Suprapubic skin (tissue), 4 donors: ENCODE data around the gene NCK1. TPM values are rescaled to one million over a fixed set of nuclear protein-coding genes. Genes with fewer than 3 reads are reported as not detected.

Experiments used
- DNase-seq, 2 donors: peaks; one replicate each; pipeline ENCODE4 v3.0.0-alpha.2; 2019; ENCODE audit warnings: low spot score in 2 of 2
- H3K27ac ChIP-seq: fragments of 200-600 bp; sonication (generic); one replicate; pipeline ENCODE4 v1.5.1; 2019
- H3K27me3 ChIP-seq: fragments of 200-600 bp; sonication (generic); one replicate; pipeline ENCODE4 v1.5.1; 2019
- H3K36me3 ChIP-seq: fragments of 200-600 bp; sonication (generic); one replicate; pipeline ENCODE4 v1.5.1; 2019
- H3K4me1 ChIP-seq: fragments of 200-600 bp; sonication (generic); one replicate; pipeline ENCODE4 v1.5.1; 2019
- H3K4me3 ChIP-seq: fragments of 200-600 bp; sonication (generic); one replicate; pipeline ENCODE4 v1.5.1; 2019; ENCODE audit warnings: mild to moderate bottlenecking
- H3K9me3 ChIP-seq: fragments of 200-600 bp; sonication (generic); one replicate; pipeline ENCODE4 v1.5.1; 2019
- CTCF ChIP-seq, 2 donors: fragments of 200-600 bp in 1 of 2; fragments of 450-650 bp in 1 of 2; sonication (generic) in 1 of 2; IDR thresholded peaks; one replicate each; pipeline ENCODE4 v1.5.1; 2016 to 2019; ENCODE audit warnings: antibody characterized with exemption in 2 of 2, mild to moderate bottlenecking in 1 of 2, moderate library complexity in 1 of 2
- EP300 ChIP-seq: sonication (generic); formaldehyde crosslinking; IDR thresholded peaks from one replicate; pipeline ENCODE4 v1.6.1; 2017; ENCODE audit warnings: antibody characterized with exemption
- POLR2A ChIP-seq, 2 donors: fragments of 450-650 bp; IDR thresholded peaks; one replicate each; pipeline ENCODE4 v1.6.1; 2017; ENCODE audit warnings: antibody characterized with exemption in 2 of 2, mild to moderate bottlenecking in 2 of 2, moderate library complexity in 2 of 2
- POLR2AphosphoS5 ChIP-seq, 3 donors: sonication (generic); formaldehyde crosslinking; IDR thresholded peaks; one replicate each; pipeline ENCODE4 v1.6.1; 2017; ENCODE audit warnings: antibody characterized with exemption in 3 of 3
- WGBS: methylation state at CpG from one replicate; pipeline ENCODE4 v1.1.5; 2018; 5-methylcytosine and 5-hydroxymethylcytosine counted together
- total RNA-seq, 4 donors: library from RNA; depleted of rRNA; stranded (reverse); fragments of >200 nt; gene quantifications; one replicate each; pipeline ENCODE4 v1.1.0, GENCODE V29; 2016

Gene NCK1
- total RNA-seq, 4 donors from 2014 or later = 38.5 to 46.3 (median 43.7) TPM

- DNase-seq = no peak
- no peak overlapping the region for H3K27ac ChIP-seq
- peaks cover 84% of the 10 kb centered on the region for H3K4me1 ChIP-seq
- no peaks in the 10 kb centered on the region for H3K9me3 ChIP-seq
- no peak for TF ChIP-seq CTCF (IDR thresholded peaks at IDR 0.05)
- no peak for TF ChIP-seq POLR2AphosphoS5 (IDR thresholded peaks at IDR 0.05)
- TF ChIP-seq EP300 = no peak
- TF ChIP-seq POLR2A (IDR thresholded peaks at IDR 0.05) = no peak
- 73% methylated on average over 2 of the region's 2 CpGs for WGBS
- no peaks in the 10 kb centered on the region for H3K36me3 ChIP-seq
- no peaks in the 10 kb centered on the region for H3K27me3 ChIP-seq
- H3K4me3 ChIP-seq = no peak overlapping the region
These were observed 92.2 kb downstream of the NCK1 start for GRCh38 chr3:136954251-136954650.

- 63% methylated on average over 4 of the region's 4 CpGs for WGBS
These were observed 93.2 kb downstream of the NCK1 start for GRCh38 chr3:136954980-136955780.

GRCh38 chr3:136955813-136956212 is 93.8 kb downstream of the NCK1 start:
- no peak for DNase-seq
- no peaks in the 10 kb centered on the region for H3K36me3 ChIP-seq
- peak overlapping the region; percentile 18 for H3K27ac ChIP-seq

More at GRCh38 chr3:136954980-136955780, 93.2 kb downstream of the NCK1 start:
- TF ChIP-seq POLR2AphosphoS5 (IDR thresholded peaks at IDR 0.05) = no peak
- no peak for TF ChIP-seq POLR2A (IDR thresholded peaks at IDR 0.05)
- no peak for TF ChIP-seq CTCF (IDR thresholded peaks at IDR 0.05)
- peak overlapping the region; percentile 18 for H3K27ac ChIP-seq
- H3K27me3 ChIP-seq = no peaks in the 10 kb centered on the region
- H3K9me3 ChIP-seq = no peaks in the 10 kb centered on the region
- no peak for DNase-seq
- peaks cover 76% of the 10 kb centered on the region for H3K4me1 ChIP-seq
- H3K4me3 ChIP-seq = no peak overlapping the region
- H3K36me3 ChIP-seq = no peaks in the 10 kb centered on the region

DNA sequence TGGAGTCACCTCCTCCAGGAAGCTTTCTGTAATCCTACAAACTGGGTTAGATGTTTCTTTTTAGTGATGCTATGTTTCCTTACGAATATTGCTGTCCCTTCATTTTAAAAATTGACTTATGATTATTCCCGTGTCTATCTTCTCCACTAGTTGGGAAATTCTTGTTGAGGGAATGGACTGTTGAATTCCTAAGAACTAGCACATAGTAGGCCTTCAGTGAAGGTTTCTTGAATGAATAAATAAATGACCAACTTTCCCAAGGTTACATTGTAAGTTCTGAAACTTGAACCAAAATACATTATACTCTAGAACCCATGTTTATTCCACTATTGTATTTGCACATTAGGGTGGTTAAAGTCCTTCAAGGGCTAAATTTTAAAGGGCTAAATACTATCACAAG is 95.0 kb downstream of the NCK1 start:
- no peaks in the 10 kb centered on the region for H3K27me3 ChIP-seq
- no peak overlapping the region for H3K4me3 ChIP-seq
- H3K9me3 ChIP-seq = no peaks in the 10 kb centered on the region
- no peak for TF ChIP-seq CTCF (IDR thresholded peaks at IDR 0.05)
- no peak for TF ChIP-seq POLR2A (IDR thresholded peaks at IDR 0.05)
- TF ChIP-seq EP300 = no peak
- no peak for TF ChIP-seq POLR2AphosphoS5 (IDR thresholded peaks at IDR 0.05)
- peak overlapping the region; percentile 29 for H3K27ac ChIP-seq
- DNase-seq = no peak
- H3K36me3 ChIP-seq = no peaks in the 10 kb centered on the region
- 92% methylated on average over 2 of the region's 2 CpGs for WGBS
- H3K4me1 ChIP-seq = peaks cover 78% of the 10 kb centered on the region

More at GRCh38 chr3:136955813-136956212, 93.8 kb downstream of the NCK1 start:
- no peaks in the 10 kb centered on the region for H3K9me3 ChIP-seq
- peaks cover 76% of the 10 kb centered on the region for H3K4me1 ChIP-seq
- TF ChIP-seq POLR2AphosphoS5 (IDR thresholded peaks at IDR 0.05) (no peak), EP300 (no peak), CTCF (IDR thresholded peaks at IDR 0.05) (no peak), POLR2A (IDR thresholded peaks at IDR 0.05) (no peak)
- WGBS = 55% methylated on average over 2 of the region's 2 CpGs
- no peak overlapping the region for H3K4me3 ChIP-seq
- H3K27me3 ChIP-seq = no peaks in the 10 kb centered on the region

DNA sequence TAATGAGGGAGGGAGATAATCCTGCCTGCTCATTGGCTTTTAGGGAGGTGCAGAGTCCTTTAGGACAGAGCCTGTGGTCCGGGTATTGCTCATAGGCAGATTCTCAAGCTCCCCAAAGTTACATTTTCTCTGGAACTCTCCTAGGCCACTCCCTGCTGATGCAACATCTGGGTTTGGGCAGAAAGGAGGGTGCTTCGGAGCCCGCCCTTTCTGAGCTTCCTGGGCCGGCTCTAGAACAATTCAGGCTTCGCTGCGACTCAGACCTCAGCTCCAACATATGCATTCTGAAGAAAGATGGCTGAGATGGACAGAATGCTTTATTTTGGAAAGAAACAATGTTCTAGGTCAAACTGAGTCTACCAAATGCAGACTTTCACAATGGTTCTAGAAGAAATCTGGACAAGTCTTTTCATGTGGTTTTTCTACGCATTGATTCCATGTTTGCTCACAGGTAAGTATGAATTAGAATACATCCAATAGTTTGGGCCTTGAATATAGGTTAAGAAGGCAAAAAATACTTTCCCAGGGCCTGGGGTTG is 95.8 kb downstream of the NCK1 start, which contains the start of gene IL20RB:
Gene IL20RB (plus strand): TSS at position 233 of the 538 bp plus-strand sequence. CDS start 131 bp downstream, at position 364.
- Histone ChIP-seq H3K9me3 (no peaks in the 10 kb centered on the region), H3K27me3 (no peaks in the 10 kb centered on the region), H3K4me3 (peak within 1 kb of the TSS; percentile 44), H3K36me3 (no peaks in the 10 kb centered on the region), H3K27ac (peak within 1 kb of the TSS; percentile 79), H3K4me1 (peaks cover 72% of the 10 kb centered on the region)
- no peak for TF ChIP-seq EP300
- no peak for TF ChIP-seq POLR2AphosphoS5 (IDR thresholded peaks at IDR 0.05)
- TF ChIP-seq CTCF (IDR thresholded peaks at IDR 0.05) = no peak
- no peak for TF ChIP-seq POLR2A (IDR thresholded peaks at IDR 0.05)
- WGBS = 46% methylated on average over 7 of the region's 7 CpGs
- peak in 1 of 2 donors; percentile 74 for DNase-seq
